Measurements from ENCODE around the gene GPC5. TPM values are rescaled to one million over a fixed set of nuclear protein-coding genes. Genes with fewer than 3 reads are reported as not detected.
"Not testable (repeated sequence)": the region's sequence is repeated elsewhere in the genome, so short reads cannot be mapped to it uniquely, and the experiment has no call there.

The GPC5 gene
- total and polyA plus RNA-seq, 11 donors, result 0.14 to 2.9 (median 0.84) TPM; not detected in 1

- Histone ChIP-seq H3K27ac (no peak overlapping the region), H3K4me1 (no peaks in the 10 kb centered on the region), H3K27me3 (no peaks in the 10 kb centered on the region), H3K4me3 (no peak overlapping the region), H3K36me3 (no peaks in the 10 kb centered on the region), H3K9me3 (no peaks in the 10 kb centered on the region)
- DNase-seq, result no peak
- WGBS, 4 donors, result 82 to 91% (median 87%) methylated on average over 5 of the region's 5 CpGs
- no peak for TF ChIP-seq POLR2A (IDR thresholded peaks at IDR 0.05)
- no peak for ATAC-seq
- intact Hi-C loops (cut with DNase I), result no loop called here
These were observed 1063.4 kb downstream of the GPC5 start for GRCh38 chr13:92461831-92462230.

- 51 to 61% (median 53%) methylated on average over 7 of the region's 7 CpGs for WGBS, 4 donors
- no peak overlapping the region for H3K27ac ChIP-seq
These were observed 1064.7 kb downstream of the GPC5 start for GRCh38 chr13:92463134-92463533.

GRCh38 chr13:92473765-92474475 lies 1075.5 kb downstream of the GPC5 start:
- WGBS, 4 donors, result 82 to 89% (median 86%) methylated on average over 3 of the region's 3 CpGs
- H3K36me3 ChIP-seq, result no peaks in the 10 kb centered on the region
- DNase-seq (no peak), ATAC-seq (no peak)
- H3K27me3 ChIP-seq, result no peaks in the 10 kb centered on the region
- intact Hi-C loops (cut with DNase I), result no loop called here
- H3K27ac ChIP-seq, result no peak overlapping the region
- H3K9me3 ChIP-seq, result no peaks in the 10 kb centered on the region
- no peak for TF ChIP-seq POLR2A (IDR thresholded peaks at IDR 0.05)
- no peak for TF ChIP-seq CTCF (IDR thresholded peaks at IDR 0.05)
- no peaks in the 10 kb centered on the region for H3K4me1 ChIP-seq
- H3K4me3 ChIP-seq, result no peak overlapping the region

More at GRCh38 chr13:92463134-92463533, 1064.7 kb downstream of the GPC5 start:
- ATAC-seq (no peak), DNase-seq (no peak)
- no peaks in the 10 kb centered on the region for H3K9me3 ChIP-seq
- TF ChIP-seq CTCF (IDR thresholded peaks at IDR 0.05) (no peak), POLR2A (IDR thresholded peaks at IDR 0.05) (no peak)
- no peaks in the 10 kb centered on the region for H3K36me3 ChIP-seq
- intact Hi-C loops (cut with DNase I), result no loop called here
- no peaks in the 10 kb centered on the region for H3K4me1 ChIP-seq
- no peak overlapping the region for H3K4me3 ChIP-seq
- no peaks in the 10 kb centered on the region for H3K27me3 ChIP-seq

- H3K36me3 ChIP-seq, result no peaks in the 10 kb centered on the region
- H3K4me3 ChIP-seq, result no peak overlapping the region
- ATAC-seq (no peak), DNase-seq (no peak)
- H3K27me3 ChIP-seq, result no peaks in the 10 kb centered on the region
- no peaks in the 10 kb centered on the region for H3K4me1 ChIP-seq
- WGBS, 4 donors, result 81 to 88% (median 85%) methylated on average over 3 of the region's 3 CpGs
- intact Hi-C loops (cut with DNase I), result no loop called here
- no peaks in the 10 kb centered on the region for H3K9me3 ChIP-seq
- no peak overlapping the region for H3K27ac ChIP-seq
- TF ChIP-seq POLR2A (IDR thresholded peaks at IDR 0.05), result no peak
- no peak for TF ChIP-seq CTCF (IDR thresholded peaks at IDR 0.05)
These were observed 1082.0 kb downstream of the GPC5 start for GRCh38 chr13:92480387-92480786.

- H3K4me1 ChIP-seq; H3K27ac ChIP-seq; H3K4me3 ChIP-seq; H3K36me3 ChIP-seq; H3K27me3 ChIP-seq; intact Hi-C loops (cut with DNase I); ATAC-seq; DNase-seq; H3K9me3 ChIP-seq: not testable (repeated sequence)
- WGBS, 4 donors, result 76 to 92% (median 81%) methylated on average over 3 of the region's 3 CpGs
These were observed 1084.4 kb downstream of the GPC5 start for GRCh38 chr13:92482790-92483189.
